OCI-LY7 (cell line): ENCODE measurements around the gene SLC15A2.

ENCODE experiments used
- EZH2phosphoT487 ChIP-seq: fragments of 200-600 bp; sonication (generic); IDR thresholded peaks from 2 replicates; pipeline ENCODE4 v1.6.1; 2018; ENCODE audit warnings: low read depth, borderline replicate concordance, mild to moderate bottlenecking, mixed run types, antibody characterized with exemption, low read length, moderate library complexity, mixed read lengths
- TF ChIP-seq, protein P1 (sequence below): fragments of 200-600 bp; sonication (generic); conservative IDR thresholded peaks from 2 replicates; pipeline ENCODE4 v1.5.1; 2014; ENCODE audit warnings: mild to moderate bottlenecking, antibody characterized with exemption, low read length, moderate library complexity, mixed read lengths

DNA sequence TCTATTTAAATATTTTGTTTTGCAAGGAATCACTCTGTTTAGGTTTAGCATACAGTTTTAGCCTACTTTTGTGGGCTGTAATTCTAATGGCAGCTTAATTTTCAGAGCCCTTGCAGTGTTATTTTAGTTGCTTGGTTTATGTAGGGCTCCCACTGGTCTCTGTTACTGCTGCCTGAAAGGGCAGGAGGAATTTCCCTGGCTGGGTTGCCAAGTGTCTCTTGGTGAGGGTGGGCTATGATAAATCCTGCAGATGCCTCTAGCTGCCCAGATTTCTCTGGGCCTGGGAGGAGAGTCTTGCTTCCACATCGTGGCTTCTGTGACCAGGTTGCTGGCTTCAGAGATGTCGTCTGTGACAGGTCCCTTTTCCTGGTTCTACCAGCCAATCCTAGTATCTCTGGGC, 91.6 kb downstream of the SLC15A2 start:
- TF ChIP-seq, protein P1, sequence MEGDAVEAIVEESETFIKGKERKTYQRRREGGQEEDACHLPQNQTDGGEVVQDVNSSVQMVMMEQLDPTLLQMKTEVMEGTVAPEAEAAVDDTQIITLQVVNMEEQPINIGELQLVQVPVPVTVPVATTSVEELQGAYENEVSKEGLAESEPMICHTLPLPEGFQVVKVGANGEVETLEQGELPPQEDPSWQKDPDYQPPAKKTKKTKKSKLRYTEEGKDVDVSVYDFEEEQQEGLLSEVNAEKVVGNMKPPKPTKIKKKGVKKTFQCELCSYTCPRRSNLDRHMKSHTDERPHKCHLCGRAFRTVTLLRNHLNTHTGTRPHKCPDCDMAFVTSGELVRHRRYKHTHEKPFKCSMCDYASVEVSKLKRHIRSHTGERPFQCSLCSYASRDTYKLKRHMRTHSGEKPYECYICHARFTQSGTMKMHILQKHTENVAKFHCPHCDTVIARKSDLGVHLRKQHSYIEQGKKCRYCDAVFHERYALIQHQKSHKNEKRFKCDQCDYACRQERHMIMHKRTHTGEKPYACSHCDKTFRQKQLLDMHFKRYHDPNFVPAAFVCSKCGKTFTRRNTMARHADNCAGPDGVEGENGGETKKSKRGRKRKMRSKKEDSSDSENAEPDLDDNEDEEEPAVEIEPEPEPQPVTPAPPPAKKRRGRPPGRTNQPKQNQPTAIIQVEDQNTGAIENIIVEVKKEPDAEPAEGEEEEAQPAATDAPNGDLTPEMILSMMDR = no peak
- no peak for TF ChIP-seq EZH2phosphoT487
